ENCODE measurements around the gene ZKSCAN4.

The ZKSCAN4 gene

DNA sequence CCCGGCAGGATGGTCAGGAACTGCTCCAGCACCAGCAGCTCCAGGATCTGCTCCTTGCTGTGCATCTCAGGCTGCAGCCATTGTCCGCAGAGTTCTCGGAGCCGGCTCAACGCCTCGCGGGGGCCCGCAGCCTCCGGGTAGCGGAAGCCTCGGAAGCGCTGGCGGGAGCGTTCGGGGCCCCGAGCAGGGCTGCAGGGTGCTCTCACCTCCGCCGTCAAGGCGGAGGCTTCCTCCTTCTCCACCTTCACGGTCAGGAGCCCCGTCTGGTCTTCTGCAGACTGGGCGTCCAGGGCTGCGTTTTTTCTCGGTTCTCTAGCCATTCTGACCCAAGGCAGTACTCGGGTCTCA, 434 bp downstream of the ZKSCAN4 start:
- no peak for TF ChIP-seq MYC (IDR thresholded peaks at IDR 0.05; ENCODE audit: low read depth, low read length)
- TF ChIP-seq, protein P1, sequence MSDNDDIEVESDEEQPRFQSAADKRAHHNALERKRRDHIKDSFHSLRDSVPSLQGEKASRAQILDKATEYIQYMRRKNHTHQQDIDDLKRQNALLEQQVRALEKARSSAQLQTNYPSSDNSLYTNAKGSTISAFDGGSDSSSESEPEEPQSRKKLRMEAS (IDR thresholded peaks at IDR 0.05; ENCODE audit: low read depth, low read length) = no peak
- TF ChIP-seq POLR2A (IDR thresholded peaks at IDR 0.05; ENCODE audit: extremely low read depth, insufficient read length) = no peak
- TF ChIP-seq, protein P2, sequence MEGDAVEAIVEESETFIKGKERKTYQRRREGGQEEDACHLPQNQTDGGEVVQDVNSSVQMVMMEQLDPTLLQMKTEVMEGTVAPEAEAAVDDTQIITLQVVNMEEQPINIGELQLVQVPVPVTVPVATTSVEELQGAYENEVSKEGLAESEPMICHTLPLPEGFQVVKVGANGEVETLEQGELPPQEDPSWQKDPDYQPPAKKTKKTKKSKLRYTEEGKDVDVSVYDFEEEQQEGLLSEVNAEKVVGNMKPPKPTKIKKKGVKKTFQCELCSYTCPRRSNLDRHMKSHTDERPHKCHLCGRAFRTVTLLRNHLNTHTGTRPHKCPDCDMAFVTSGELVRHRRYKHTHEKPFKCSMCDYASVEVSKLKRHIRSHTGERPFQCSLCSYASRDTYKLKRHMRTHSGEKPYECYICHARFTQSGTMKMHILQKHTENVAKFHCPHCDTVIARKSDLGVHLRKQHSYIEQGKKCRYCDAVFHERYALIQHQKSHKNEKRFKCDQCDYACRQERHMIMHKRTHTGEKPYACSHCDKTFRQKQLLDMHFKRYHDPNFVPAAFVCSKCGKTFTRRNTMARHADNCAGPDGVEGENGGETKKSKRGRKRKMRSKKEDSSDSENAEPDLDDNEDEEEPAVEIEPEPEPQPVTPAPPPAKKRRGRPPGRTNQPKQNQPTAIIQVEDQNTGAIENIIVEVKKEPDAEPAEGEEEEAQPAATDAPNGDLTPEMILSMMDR (IDR thresholded peaks at IDR 0.05; ENCODE audit: low read depth, low read length) = no peak
- H3K4me3 ChIP-seq (ENCODE audit: low read depth, low read length) = peak overlapping the region; percentile 85
- peak; percentile 60 for DNase-seq (ENCODE audit: low read depth)

DNA sequence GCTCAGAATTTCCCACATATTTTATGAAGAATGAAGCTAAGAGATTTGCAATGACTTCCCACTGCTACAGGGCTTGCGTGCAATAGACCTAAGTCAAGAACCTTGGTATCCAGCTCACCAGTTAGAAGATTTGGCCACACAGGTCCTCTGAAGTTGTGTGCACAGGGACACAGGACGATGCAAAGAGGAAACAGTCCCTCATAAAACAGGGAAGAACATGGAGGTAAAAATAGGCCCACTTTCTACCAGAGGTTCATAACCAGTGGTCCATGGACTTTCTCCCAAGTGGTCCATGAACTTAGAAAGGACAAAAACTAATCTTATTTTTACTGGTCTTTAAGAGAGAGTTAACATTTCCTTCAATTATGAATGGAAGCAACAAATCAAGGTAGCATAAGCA, 1.3 kb downstream of the ZKSCAN4 start:
- H3K4me3 ChIP-seq (ENCODE audit: low read depth, low read length) = peak overlapping the region; percentile 85
- TF ChIP-seq POLR2A (IDR thresholded peaks at IDR 0.05; ENCODE audit: extremely low read depth, insufficient read length) (no peak), MYC (IDR thresholded peaks at IDR 0.05; ENCODE audit: low read depth, low read length) (no peak)
- TF ChIP-seq, protein P2 (IDR thresholded peaks at IDR 0.05; ENCODE audit: low read depth, low read length) = no peak
- TF ChIP-seq, protein P1 (IDR thresholded peaks at IDR 0.05; ENCODE audit: low read depth, low read length) = no peak
- DNase-seq (ENCODE audit: low read depth) = no peak

DNA sequence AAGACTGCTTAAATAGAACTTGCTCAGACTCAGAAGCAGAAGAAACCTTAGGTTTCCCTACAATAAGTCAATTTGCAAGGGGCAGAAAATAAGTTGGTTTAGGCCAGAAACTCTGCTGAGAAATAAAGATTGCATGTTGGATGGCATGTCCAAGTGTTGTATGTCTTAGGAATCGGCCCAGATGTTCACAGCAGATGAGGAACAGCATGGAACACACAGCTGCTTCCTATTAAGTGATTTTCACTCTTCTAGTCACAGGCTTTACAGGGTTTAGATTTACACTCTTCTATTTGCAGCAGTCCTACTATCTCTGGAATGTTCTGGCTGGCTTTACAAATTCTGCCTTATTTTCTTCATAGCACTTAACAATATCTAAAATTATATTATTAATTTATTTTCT, 3.2 kb downstream of the ZKSCAN4 start:
- no peak overlapping the region for H3K4me3 ChIP-seq (ENCODE audit: low read depth, low read length)
- DNase-seq (ENCODE audit: low read depth) = no peak
- no peak for TF ChIP-seq MYC (IDR thresholded peaks at IDR 0.05; ENCODE audit: low read depth, low read length)
- no peak for TF ChIP-seq POLR2A (IDR thresholded peaks at IDR 0.05; ENCODE audit: extremely low read depth, insufficient read length)
- TF ChIP-seq, protein P2 (IDR thresholded peaks at IDR 0.05; ENCODE audit: low read depth, low read length) = no peak
- TF ChIP-seq, protein P1 (IDR thresholded peaks at IDR 0.05; ENCODE audit: low read depth, low read length) = no peak

DNA sequence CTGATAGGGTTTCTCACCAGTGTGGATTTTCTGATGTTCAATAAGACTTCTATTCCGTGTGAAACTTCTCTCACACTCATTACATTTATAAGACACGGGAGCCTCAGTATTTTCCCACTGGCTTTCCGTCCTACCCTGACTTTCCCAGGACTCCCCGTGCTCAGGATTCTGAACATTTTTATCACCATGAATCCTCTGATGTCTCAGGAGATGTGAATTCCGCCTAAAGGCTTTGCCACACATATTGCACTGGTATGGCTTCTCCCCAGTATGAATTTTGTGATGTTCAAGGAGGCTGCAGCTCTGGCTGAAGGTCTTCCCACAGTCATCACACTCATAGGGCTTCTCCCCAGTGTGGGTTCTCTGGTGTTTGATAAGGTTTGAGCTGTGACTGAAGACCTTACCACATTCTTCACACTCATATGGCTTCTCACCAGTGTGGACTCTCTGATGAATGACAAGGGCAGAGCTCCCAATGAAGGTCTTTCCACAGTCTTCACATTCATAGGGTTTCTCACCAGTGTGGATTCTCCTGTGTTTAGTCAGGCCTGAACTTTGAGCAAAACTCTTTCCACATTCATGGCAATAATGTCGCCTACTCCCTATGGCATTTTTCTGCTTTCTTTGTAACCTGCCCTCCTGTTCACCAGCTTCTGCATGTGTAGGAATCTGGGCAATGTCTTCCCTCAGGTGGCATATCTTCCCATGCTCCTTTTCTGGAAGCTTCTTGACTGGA, 6.7 kb downstream of the ZKSCAN4 start:
- H3K4me3 ChIP-seq (ENCODE audit: low read depth, low read length) = no peak overlapping the region
- DNase-seq (ENCODE audit: low read depth) = no peak
- TF ChIP-seq POLR2A (IDR thresholded peaks at IDR 0.05; ENCODE audit: extremely low read depth, insufficient read length) (no peak), MYC (IDR thresholded peaks at IDR 0.05; ENCODE audit: low read depth, low read length) (no peak)
- TF ChIP-seq, protein P1 (IDR thresholded peaks at IDR 0.05; ENCODE audit: low read depth, low read length) = no peak
- TF ChIP-seq, protein P2 (IDR thresholded peaks at IDR 0.05; ENCODE audit: low read depth, low read length) = no peak

DNA sequence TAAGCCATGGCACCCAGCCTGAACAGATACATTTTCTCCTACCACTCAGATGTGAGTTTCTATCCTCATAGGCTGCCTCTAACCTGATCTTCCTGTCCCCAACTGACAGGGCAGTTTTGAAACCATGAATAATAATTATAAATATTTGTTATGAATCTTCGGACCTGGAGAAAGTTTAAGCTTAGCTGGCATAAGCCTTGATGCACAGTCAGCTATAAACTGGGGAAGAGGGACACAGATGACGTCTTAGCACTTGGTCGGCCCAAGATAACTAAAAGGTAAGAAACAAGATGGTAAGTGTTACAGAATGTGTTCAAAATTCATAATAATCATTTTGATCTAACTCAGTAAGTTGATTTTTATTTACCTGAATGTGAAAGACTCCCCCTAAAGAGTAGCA, 8.1 kb downstream of the ZKSCAN4 start:
- DNase-seq (ENCODE audit: low read depth) = no peak
- H3K4me3 ChIP-seq (ENCODE audit: low read depth, low read length) = no peak overlapping the region
- TF ChIP-seq POLR2A (IDR thresholded peaks at IDR 0.05; ENCODE audit: extremely low read depth, insufficient read length) (no peak), MYC (IDR thresholded peaks at IDR 0.05; ENCODE audit: low read depth, low read length) (no peak)
- TF ChIP-seq, protein P2 (IDR thresholded peaks at IDR 0.05; ENCODE audit: low read depth, low read length) = no peak
- TF ChIP-seq, protein P1 (IDR thresholded peaks at IDR 0.05; ENCODE audit: low read depth, low read length) = no peak

Data from NB4 (cell line).